ENCODE measurements around the gene SH2D4B. TPM values are rescaled to one million over a fixed set of nuclear protein-coding genes. Genes with fewer than 3 reads are reported as not detected.

Gene SH2D4B
- total and polyA plus RNA-seq, 2 donors = 0.09 to 0.18 TPM

DNA sequence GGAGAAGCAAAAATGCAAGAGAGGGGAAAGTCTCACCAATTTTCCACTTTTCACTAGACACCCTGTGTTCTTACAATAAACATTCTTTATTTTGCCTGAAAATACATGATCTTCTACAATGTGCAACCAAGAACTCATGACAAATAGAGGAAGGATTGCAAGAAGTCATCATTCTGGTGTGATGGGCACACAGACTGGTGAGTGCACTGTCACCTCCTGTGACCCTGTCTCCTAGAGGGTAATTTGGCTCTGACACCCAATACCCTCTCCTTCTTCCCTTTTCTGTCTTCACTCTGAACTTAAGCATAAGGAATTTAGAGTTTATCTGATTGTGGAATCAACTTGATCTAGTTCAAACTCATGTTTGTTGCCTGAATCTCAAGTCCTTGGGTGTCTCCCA, 153.7 kb downstream of the SH2D4B start:
- Histone ChIP-seq H3K4me3 (ENCODE audit: low read length in 2 of 2) (no peak overlapping the region), H3K9me3 (ENCODE audit: control insufficient read depth in 2 of 2, insufficient read depth in 1 of 2, low read length in 1 of 2) (no peaks in the 10 kb centered on the region), H3K4me1 (ENCODE audit: control insufficient read depth in 2 of 2, insufficient read depth in 2 of 2, low read length in 2 of 2) (no peaks in the 10 kb centered on the region), H3K27ac (ENCODE audit: low read depth in 1 of 2, low read length in 1 of 2) (no peak overlapping the region), H3K27me3 (ENCODE audit: control insufficient read depth in 2 of 2, insufficient read depth in 1 of 2, low read length in 1 of 2) (no peaks in the 10 kb centered on the region), H3K36me3 (ENCODE audit: control insufficient read depth in 2 of 2, insufficient read depth in 2 of 2, low read length in 1 of 2) (no peaks in the 10 kb centered on the region)
- DNase-seq (ENCODE audit: low read depth in 6 of 9, low spot score in 9 of 9) = no peak

GRCh38 chr10:80693565-80693964, 155.9 kb downstream of the SH2D4B start:
- no peaks in the 10 kb centered on the region for H3K9me3 ChIP-seq (ENCODE audit: control insufficient read depth in 2 of 2, insufficient read depth in 1 of 2, low read length in 1 of 2)
- H3K4me1 ChIP-seq (ENCODE audit: control insufficient read depth in 2 of 2, insufficient read depth in 2 of 2, low read length in 2 of 2) = no peaks in the 10 kb centered on the region
- no peak for DNase-seq (ENCODE audit: low read depth in 6 of 9, low spot score in 9 of 9)
- WGBS = 94% methylated on average over 3 of the region's 3 CpGs
- H3K36me3 ChIP-seq (ENCODE audit: control insufficient read depth in 2 of 2, insufficient read depth in 2 of 2, low read length in 1 of 2) = no peaks in the 10 kb centered on the region
- no peaks in the 10 kb centered on the region for H3K27me3 ChIP-seq (ENCODE audit: control insufficient read depth in 2 of 2, insufficient read depth in 1 of 2, low read length in 1 of 2)
- no peak overlapping the region for H3K27ac ChIP-seq (ENCODE audit: low read depth in 1 of 2, low read length in 1 of 2)
- no peak overlapping the region for H3K4me3 ChIP-seq (ENCODE audit: low read length in 2 of 2)

DNA sequence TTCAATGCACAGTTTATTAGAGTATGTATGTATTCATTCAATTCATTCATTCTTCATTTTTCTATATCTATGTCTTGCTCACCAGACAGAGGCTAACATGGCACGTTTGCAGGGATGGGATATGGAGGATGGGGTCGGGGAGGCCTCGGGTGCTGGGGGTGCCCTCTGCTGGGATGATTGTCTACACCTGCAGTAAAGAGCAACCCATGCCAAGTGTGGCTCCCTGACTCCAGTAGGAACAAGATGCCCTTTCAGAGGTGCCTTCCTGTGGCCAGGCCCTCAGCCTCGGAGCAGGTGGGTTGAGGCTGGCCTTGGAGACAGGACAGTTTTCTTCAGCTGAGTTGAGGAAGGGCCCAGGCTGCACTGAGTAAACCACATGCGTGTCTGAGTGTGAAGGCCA, 157.2 kb downstream of the SH2D4B start:
- H3K9me3 ChIP-seq (ENCODE audit: control insufficient read depth in 2 of 2, insufficient read depth in 1 of 2, low read length in 1 of 2) = no peaks in the 10 kb centered on the region
- H3K27ac ChIP-seq (ENCODE audit: low read depth in 1 of 2, low read length in 1 of 2) = no peak overlapping the region
- H3K27me3 ChIP-seq (ENCODE audit: control insufficient read depth in 2 of 2, insufficient read depth in 1 of 2, low read length in 1 of 2) = peaks cover 0 to 3% of the 10 kb centered on the region in 2 donors
- WGBS = 93% methylated on average over 5 of the region's 5 CpGs
- H3K36me3 ChIP-seq (ENCODE audit: control insufficient read depth in 2 of 2, insufficient read depth in 2 of 2, low read length in 1 of 2) = no peaks in the 10 kb centered on the region
- H3K4me1 ChIP-seq (ENCODE audit: control insufficient read depth in 2 of 2, insufficient read depth in 2 of 2, low read length in 2 of 2) = no peaks in the 10 kb centered on the region
- no peak for DNase-seq (ENCODE audit: low read depth in 6 of 9, low spot score in 9 of 9)
- no peak overlapping the region for H3K4me3 ChIP-seq (ENCODE audit: low read length in 2 of 2)

Other genes starting within 250 kb of the SH2D4B start
- gene MAT1A, start 248.2 kb upstream of the SH2D4B start, total RNA-seq = 0.38 TPM
- gene MAT1A, start 248.2 kb upstream of the SH2D4B start, polyA plus RNA-seq = 0.46 TPM
- gene DYDC1, start 181.1 kb upstream of the SH2D4B start, total RNA-seq = 0.09 TPM
- gene DYDC1, start 181.1 kb upstream of the SH2D4B start, polyA plus RNA-seq = not detected
- gene DYDC2, start 181.1 kb upstream of the SH2D4B start, total RNA-seq = 0.05 TPM
- 0.52 TPM for gene DYDC2, start 181.1 kb upstream of the SH2D4B start, polyA plus RNA-seq
- gene PRXL2A, start 129.4 kb upstream of the SH2D4B start, total RNA-seq = 32.2 TPM
- 70.8 TPM for gene PRXL2A, start 129.4 kb upstream of the SH2D4B start, polyA plus RNA-seq
- gene TSPAN14, start 83.6 kb upstream of the SH2D4B start, total RNA-seq = 16.6 TPM
- 60.0 TPM for gene TSPAN14, start 83.6 kb upstream of the SH2D4B start, polyA plus RNA-seq

Measured in thymus (tissue), 11 donors.